ENCODE data around the gene SH3RF1.
"Not testable (repeated sequence)": the region's sequence is repeated elsewhere in the genome, so short reads cannot be mapped to it uniquely, and the experiment has no call there.

Gene SH3RF1

GRCh38 chr4:169199184-169199583 lies 71.6 kb downstream of the SH3RF1 start:
- H3K4me1 ChIP-seq (ENCODE audit: insufficient read depth, low read length): peaks cover 5% of the 10 kb centered on the region; the same call in 1 of the 2 replicates
- H3K36me3 ChIP-seq (ENCODE audit: insufficient read depth, low read length): no peaks in the 10 kb centered on the region; the same call in 1 of the 2 replicates
- no peak overlapping the region for H3K9ac ChIP-seq (ENCODE audit: low read depth, low read length)
- H3K9me3 ChIP-seq (ENCODE audit: control insufficient read depth, insufficient read depth, low read length): no peaks in the 10 kb centered on the region

DNA sequence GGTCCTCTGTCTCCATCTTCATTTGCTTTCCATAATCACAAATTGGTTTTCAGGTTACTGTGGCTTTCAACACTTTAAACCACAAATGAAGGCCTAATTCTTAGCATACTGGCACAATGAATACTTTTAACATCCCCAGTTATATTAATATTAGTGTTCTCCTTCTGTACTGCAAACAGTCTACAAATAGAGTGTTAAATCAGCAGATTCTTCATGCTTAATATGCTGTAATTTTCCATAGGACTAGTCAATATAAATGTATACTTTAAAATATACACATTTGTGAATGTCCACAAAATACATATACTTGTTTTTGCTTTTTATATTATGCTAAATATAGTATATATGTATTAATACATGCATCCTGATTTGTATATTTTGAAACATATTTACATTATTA lies 72.6 kb downstream of the SH3RF1 start:
- H3K4me1 ChIP-seq (ENCODE audit: insufficient read depth, low read length): peaks cover 5% of the 10 kb centered on the region; the same call in 1 of the 2 replicates
- H3K36me3 ChIP-seq (ENCODE audit: insufficient read depth, low read length): no peaks in the 10 kb centered on the region; the same call in 1 of the 2 replicates
- H3K9me3 ChIP-seq (ENCODE audit: control insufficient read depth, insufficient read depth, low read length): no peaks in the 10 kb centered on the region
- no peak overlapping the region for H3K9ac ChIP-seq (ENCODE audit: low read depth, low read length)

DNA sequence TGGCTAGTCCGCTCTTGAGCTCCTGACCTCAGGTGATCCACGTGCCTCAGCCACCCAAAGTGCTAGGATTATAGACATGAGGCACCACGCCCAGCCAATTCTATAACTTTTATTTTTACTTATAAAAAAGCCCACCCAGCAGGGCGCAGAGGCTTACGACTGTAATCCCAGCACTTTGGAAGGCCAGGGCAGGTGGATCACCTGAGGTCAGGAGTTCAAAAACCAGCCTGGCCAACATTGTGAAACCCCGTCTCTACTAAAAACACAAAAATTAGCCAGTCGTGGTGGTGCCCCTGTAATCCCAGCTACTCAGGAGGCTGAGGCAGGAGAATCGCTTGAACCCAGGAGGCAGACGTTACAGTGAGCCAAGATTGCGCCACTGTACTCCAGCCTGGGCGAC lies 73.5 kb downstream of the SH3RF1 start:
- not testable (repeated sequence) for H3K36me3 ChIP-seq (ENCODE audit: insufficient read depth, low read length); H3K9me3 ChIP-seq (ENCODE audit: control insufficient read depth, insufficient read depth, low read length); H3K4me1 ChIP-seq (ENCODE audit: insufficient read depth, low read length); H3K9ac ChIP-seq (ENCODE audit: low read depth, low read length)

GRCh38 chr4:169195032-169195431 lies 75.7 kb downstream of the SH3RF1 start:
- Histone ChIP-seq H3K4me1 (ENCODE audit: insufficient read depth, low read length) (no peaks in the 10 kb centered on the region), H3K36me3 (ENCODE audit: insufficient read depth, low read length) (no peaks in the 10 kb centered on the region; the same call in 1 of the 2 replicates), H3K9ac (ENCODE audit: low read depth, low read length) (no peak overlapping the region), H3K9me3 (ENCODE audit: control insufficient read depth, insufficient read depth, low read length) (no peaks in the 10 kb centered on the region)

DNA sequence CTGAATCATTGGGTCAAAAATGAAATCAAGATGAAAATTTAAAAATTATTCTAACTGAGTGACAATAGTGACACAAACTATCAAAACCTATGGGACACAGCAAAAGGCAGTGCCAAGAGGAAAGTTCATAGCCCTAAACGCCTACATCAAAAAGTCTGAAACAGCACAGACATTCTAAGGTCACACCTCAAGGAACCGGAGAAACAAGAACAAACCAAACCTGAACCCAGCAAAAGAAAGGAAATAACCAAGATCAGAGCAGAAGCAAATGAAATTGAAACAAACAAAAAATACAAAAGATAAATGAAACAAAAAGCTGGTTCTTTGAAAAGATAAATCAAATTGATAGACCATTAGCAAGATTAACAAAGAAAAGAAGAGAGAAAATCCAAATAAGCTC lies 80.8 kb downstream of the SH3RF1 start:
- H3K9me3 ChIP-seq (ENCODE audit: control insufficient read depth, insufficient read depth, low read length); H3K9ac ChIP-seq (ENCODE audit: low read depth, low read length); H3K4me1 ChIP-seq (ENCODE audit: insufficient read depth, low read length): not testable (repeated sequence)

GRCh38 chr4:169189372-169189771 lies 81.4 kb downstream of the SH3RF1 start:
- H3K4me1 ChIP-seq (ENCODE audit: insufficient read depth, low read length): peaks cover 11% of the 10 kb centered on the region
- H3K36me3 ChIP-seq (ENCODE audit: insufficient read depth, low read length): no peaks in the 10 kb centered on the region; the same call in 1 of the 2 replicates
- no peaks in the 10 kb centered on the region for H3K9me3 ChIP-seq (ENCODE audit: control insufficient read depth, insufficient read depth, low read length)
- H3K9ac ChIP-seq (ENCODE audit: low read depth, low read length): no peak overlapping the region

More for the DNA sequence above, 80.8 kb downstream of the SH3RF1 start:
- not testable (repeated sequence) for H3K36me3 ChIP-seq (ENCODE audit: insufficient read depth, low read length)

GRCh38 chr4:169188204-169188603 lies 82.6 kb downstream of the SH3RF1 start:
- Histone ChIP-seq H3K4me1 (ENCODE audit: insufficient read depth, low read length) (peaks cover 20% of the 10 kb centered on the region), H3K9me3 (ENCODE audit: control insufficient read depth, insufficient read depth, low read length) (no peaks in the 10 kb centered on the region), H3K9ac (ENCODE audit: low read depth, low read length) (no peak overlapping the region), H3K36me3 (ENCODE audit: insufficient read depth, low read length) (no peaks in the 10 kb centered on the region)

DNA sequence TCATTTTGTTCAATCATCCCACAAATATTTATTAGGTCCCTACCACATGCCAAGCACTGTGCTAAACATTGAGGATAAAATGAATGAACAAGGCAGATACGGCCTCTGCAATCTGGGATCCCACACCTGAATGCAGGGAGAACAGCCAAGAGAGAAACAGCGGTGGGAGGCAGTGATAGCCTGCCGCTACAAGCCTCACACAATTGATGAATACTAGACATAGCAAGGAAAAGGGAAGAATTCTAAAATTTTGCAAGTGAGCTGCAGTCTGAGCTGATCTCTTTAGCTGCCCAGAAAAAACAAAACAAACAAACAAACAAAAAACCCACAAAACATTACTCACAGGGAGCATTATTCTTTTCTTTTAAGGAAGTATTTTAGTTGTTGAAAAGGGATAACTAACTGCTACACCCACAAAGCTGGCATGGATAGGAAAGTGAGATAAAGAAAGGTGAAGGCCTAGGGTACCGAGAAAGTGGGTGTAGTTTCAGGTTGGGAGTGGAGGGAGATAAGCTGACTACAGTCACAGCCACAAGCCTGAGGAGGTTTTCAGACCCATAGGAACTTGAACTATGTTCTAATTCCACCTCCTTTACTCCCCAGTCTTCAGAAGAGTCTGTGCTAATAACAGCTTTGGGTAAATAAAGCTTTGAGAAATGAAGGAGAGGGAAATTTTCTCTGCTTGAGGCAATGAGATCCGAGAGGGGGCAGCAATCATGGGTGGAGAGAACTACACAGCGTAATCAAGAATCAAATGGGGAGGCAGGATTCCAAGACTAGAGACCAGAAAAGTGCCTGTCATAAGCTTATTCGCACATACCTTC lies 85.4 kb downstream of the SH3RF1 start:
- no peak overlapping the region for H3K9ac ChIP-seq (ENCODE audit: low read depth, low read length)
- peaks cover 20% of the 10 kb centered on the region for H3K4me1 ChIP-seq (ENCODE audit: insufficient read depth, low read length)
- H3K9me3 ChIP-seq (ENCODE audit: control insufficient read depth, insufficient read depth, low read length): no peaks in the 10 kb centered on the region
- H3K36me3 ChIP-seq (ENCODE audit: insufficient read depth, low read length): no peaks in the 10 kb centered on the region

- peaks cover 20% of the 10 kb centered on the region for H3K4me1 ChIP-seq (ENCODE audit: insufficient read depth, low read length)
- H3K9ac ChIP-seq (ENCODE audit: low read depth, low read length): no peak overlapping the region
- no peaks in the 10 kb centered on the region for H3K9me3 ChIP-seq (ENCODE audit: control insufficient read depth, insufficient read depth, low read length)
Measured at GRCh38 chr4:169184686-169185085, 86.1 kb downstream of the SH3RF1 start.

GRCh38 chr4:169184236-169184635 lies 86.5 kb downstream of the SH3RF1 start:
- H3K36me3 ChIP-seq (ENCODE audit: insufficient read depth, low read length): no peaks in the 10 kb centered on the region
- H3K9ac ChIP-seq (ENCODE audit: low read depth, low read length): no peak overlapping the region
- H3K4me1 ChIP-seq (ENCODE audit: insufficient read depth, low read length): peaks cover 20% of the 10 kb centered on the region
- H3K9me3 ChIP-seq (ENCODE audit: control insufficient read depth, insufficient read depth, low read length): no peaks in the 10 kb centered on the region

More at GRCh38 chr4:169184686-169185085, 86.1 kb downstream of the SH3RF1 start:
- no peaks in the 10 kb centered on the region for H3K36me3 ChIP-seq (ENCODE audit: insufficient read depth, low read length)

- Histone ChIP-seq H3K9ac (ENCODE audit: low read depth, low read length) (no peak overlapping the region), H3K9me3 (ENCODE audit: control insufficient read depth, insufficient read depth, low read length) (no peaks in the 10 kb centered on the region), H3K36me3 (ENCODE audit: insufficient read depth, low read length) (no peaks in the 10 kb centered on the region), H3K4me1 (ENCODE audit: insufficient read depth, low read length) (peaks cover 20% of the 10 kb centered on the region)
Measured at GRCh38 chr4:169183581-169183980, 87.2 kb downstream of the SH3RF1 start.

DNA sequence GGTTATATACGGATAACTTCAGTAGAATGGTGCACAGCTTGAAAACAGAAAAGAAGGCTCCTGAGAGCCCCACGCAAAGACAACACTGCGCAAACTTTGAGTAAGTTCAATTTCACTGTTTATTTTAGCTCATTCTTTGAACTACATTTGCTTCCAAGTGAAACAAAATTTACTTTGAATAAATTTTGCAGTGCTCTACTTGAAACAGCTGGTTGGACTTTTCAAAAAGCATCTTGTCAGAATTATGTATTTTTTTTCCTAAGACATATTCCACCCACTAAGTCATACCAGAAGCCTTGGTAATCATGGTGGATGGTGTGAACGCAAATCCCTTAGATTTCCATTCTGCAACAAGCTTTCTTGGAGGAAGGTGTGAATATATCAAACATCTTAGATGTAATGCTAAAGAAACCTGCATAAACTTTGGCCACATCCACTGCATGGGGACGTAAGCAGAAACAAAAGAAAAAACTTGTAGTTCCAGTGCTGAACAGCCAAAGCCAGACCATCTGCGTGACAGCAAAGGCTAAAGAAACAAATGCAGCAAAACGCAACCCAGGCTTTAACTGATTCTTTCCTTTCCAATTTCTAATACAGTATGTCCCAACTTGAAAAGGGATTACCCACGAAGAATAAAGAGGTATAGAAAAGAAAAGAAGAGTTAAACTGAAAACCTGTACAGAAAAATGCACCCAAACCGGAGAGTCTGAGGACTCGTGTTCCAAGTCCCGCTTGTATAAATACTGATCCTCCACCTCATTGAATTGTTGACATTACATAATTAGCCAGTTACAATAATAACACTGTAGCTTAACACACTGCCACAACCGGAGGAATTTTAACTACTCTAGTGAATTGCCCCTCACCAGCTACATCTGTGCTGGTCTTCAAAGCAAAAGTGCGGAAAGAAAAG lies 90.9 kb downstream of the SH3RF1 start:
- no peak overlapping the region for H3K9ac ChIP-seq (ENCODE audit: low read depth, low read length)
- H3K9me3 ChIP-seq (ENCODE audit: control insufficient read depth, insufficient read depth, low read length): no peaks in the 10 kb centered on the region
- H3K4me1 ChIP-seq (ENCODE audit: insufficient read depth, low read length): peaks cover 9% of the 10 kb centered on the region
- H3K36me3 ChIP-seq (ENCODE audit: insufficient read depth, low read length): no peaks in the 10 kb centered on the region

DNA sequence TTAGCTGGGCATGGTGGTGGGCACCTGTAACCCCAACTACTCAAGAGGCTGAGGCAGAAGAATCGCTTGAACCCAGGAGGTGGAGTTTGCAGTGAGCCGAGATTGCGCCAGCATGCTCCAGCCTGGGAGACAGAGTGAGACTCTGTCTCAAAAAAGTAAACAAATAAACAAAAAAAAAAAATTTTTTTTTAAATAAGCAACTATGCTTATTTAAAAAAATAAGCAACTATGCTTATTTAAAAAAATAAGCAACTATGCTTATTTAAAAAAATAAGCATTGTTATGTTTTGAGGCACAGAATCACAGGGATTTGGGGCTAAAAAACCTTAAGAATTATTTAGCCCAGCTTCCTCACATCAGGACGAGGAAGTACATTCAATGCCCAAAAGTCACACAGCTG lies 92.7 kb downstream of the SH3RF1 start:
- not testable (repeated sequence) for H3K9ac ChIP-seq (ENCODE audit: low read depth, low read length); H3K36me3 ChIP-seq (ENCODE audit: insufficient read depth, low read length); H3K9me3 ChIP-seq (ENCODE audit: control insufficient read depth, insufficient read depth, low read length); H3K4me1 ChIP-seq (ENCODE audit: insufficient read depth, low read length)

GRCh38 chr4:169175476-169175875 lies 95.3 kb downstream of the SH3RF1 start:
- no peaks in the 10 kb centered on the region; the same call in none of the 2 replicates for H3K4me1 ChIP-seq (ENCODE audit: insufficient read depth, low read length)
- H3K9me3 ChIP-seq (ENCODE audit: control insufficient read depth, insufficient read depth, low read length): no peaks in the 10 kb centered on the region
- H3K9ac ChIP-seq (ENCODE audit: low read depth, low read length): no peak overlapping the region
- no peaks in the 10 kb centered on the region for H3K36me3 ChIP-seq (ENCODE audit: insufficient read depth, low read length)
